Measurements from ENCODE around the gene TMEM91.
"Not testable (repeated sequence)": the region's sequence is repeated elsewhere in the genome, so short reads cannot be mapped to it uniquely, and the experiment has no call there.

Gene TMEM91

DNA sequence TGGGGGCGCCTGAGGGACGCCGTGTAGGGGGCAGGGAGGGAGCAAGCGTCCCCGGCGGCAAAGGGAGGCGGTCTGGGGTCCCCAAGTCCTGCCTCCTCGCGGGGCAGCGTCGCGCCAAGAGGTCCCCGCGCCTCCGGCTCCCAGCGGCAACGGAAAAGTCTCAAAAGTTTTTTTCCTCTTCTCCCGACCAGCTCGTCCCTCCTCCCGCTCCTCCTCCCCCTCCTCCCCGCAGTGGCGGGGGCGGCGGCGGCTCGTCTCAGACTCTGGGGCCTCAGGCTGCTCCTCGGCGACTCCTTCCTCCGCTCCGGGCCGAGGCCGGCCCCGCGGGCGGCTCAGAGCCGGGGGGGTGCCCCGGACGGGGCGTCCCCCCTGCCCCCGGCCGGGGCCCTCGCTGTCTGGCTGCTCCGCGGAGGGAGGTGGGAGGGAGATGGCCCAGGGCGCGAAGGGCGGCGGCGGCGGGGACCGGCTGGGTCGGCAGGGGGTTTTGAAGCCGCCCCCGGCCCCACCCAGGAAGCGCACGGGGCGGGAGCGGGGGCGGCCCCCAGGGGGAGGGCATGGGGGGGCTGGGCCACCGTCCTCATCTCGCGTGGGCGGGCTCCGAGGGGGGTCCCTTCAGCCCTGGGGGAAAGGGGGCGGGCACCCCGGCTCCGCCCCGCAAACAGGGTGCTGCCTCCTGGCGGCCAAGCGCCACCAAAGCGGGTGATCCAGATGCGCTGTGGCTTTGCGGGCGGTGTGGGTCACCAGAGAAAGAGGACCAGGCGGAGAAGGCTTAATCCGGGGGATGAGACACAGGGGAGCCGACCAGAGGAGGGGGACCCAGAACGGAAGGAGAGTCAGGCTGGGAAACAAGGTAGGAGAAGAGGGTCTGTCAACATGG is 22.6 kb upstream of the TMEM91 start, which contains the start of gene TGFB1:
Gene TGFB1, minus strand, starts transcription at position 457 of the 877 bp plus-strand sequence. CDS start 878 bp downstream, outside the sequence.
- DNase-seq, result peak in 1 of 2 donors; percentile 56

- DNase-seq, result no peak
These were observed 21.9 kb upstream of the TMEM91 start for GRCh38 chr19:41354343-41354953.

GRCh38 chr19:41355035-41355434 is 21.3 kb upstream of the TMEM91 start:
- DNase-seq, result no peak

- no peak for DNase-seq
These were observed 20.5 kb upstream of the TMEM91 start for GRCh38 chr19:41355802-41356201.

- DNase-seq, result no peak
These were observed 19.2 kb upstream of the TMEM91 start for GRCh38 chr19:41356984-41357739.

GRCh38 chr19:41357746-41358145 is 18.6 kb upstream of the TMEM91 start:
- no peak for DNase-seq

DNA sequence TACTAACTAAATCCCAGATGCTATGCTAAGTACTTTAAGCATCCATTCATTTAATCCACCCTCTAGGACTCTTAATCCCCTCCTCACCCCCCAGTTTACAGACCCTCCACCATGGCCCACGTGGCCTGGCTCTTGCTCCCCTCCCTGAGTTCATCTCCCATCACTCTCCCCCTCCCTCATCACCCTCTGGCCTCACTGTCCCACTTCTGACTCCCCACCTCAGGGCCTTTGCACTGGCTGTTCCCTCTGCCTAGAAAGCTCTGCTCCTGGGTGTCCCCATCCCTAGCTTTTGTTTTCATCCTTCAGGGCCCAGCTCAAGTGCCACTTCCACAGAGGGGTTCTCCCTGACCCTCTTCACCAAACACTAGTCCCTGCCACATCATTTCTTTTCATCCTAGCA is 16.6 kb upstream of the TMEM91 start:
- no peak for DNase-seq

DNA sequence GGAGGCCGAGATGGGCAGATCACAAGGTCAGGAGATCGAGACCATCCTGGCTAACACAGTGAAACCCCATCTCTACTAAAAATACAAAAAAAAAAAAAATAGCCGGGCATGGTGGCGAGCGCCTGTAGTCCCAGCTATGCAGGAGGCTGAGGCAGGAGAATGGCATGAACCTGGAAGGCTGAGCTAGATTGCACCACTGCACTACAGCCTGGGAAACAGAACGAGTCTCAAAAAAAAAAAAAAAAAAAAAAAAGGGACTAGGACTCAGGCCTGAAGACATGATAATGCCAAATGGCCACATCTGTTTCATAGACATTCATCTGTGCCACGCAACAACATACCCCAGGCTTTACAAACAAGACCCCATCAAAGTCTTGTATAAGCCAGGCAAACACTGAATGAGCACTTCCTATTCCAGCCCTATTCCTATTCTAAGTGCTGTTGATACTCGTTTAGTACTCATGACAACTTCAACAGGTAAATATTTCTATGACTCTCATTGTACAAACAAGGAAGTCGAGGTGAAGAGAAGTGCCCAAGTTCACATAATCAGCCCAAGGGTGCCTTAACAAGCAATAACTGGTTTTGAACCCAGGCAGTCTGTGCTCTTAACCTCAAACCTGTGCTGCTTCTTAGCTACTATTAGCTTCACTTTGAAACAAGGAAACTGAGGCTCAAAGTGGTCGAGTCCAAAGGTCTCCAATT is 14.0 kb upstream of the TMEM91 start:
- DNase-seq, result no peak

GRCh38 chr19:41363371-41363752 is 13.0 kb upstream of the TMEM91 start:
- no peak for DNase-seq

- DNase-seq, result peak; percentile 96 to 97
These were observed 12.4 kb upstream of the TMEM91 start, which contains the start of gene B9D2 for GRCh38 chr19:41363753-41364523. Gene B9D2, minus strand, starts transcription at chr19:41364149. Its CDS starts 630 bp downstream, at chr19:41363519.

DNA sequence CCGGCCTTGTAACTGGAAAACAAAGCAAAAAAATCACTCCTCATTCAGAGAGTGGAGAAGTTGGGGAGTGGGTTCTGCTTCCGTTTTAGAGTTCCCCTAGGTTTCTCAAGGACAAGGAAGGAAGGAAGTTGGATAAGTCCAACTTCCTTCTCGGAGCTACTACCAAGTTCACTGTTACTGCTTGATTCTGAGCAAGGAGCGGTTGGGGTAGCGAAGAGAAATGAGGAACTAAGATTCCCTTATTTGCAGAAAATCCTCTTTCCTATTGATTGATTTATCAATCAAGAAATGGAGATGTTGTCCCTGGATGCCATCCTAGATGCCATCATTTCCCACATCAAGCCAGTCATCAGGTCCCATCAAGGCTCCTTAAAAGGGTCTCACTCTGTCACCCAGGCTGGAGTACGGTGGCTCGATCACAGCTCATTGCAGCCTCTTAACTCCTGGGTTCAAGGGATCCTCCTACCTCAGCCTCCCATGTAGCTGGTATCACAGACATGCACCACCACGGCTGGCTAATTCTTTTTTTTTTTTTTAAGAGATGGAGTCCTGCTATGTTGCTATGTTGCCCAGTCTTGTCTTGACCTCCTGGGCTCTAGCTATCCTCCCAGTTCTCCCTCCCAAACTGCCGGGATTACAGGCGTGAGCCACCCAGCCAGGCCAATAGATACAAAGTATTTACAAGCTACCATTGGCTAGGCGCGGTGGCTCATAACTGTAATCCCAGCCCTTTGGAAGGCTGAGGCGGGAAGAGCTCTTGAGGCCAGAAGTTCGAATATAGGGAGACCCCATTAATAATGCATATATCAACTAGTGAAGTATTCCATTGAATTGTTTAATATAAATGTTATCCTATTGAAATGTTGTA is 11.6 kb upstream of the TMEM91 start:
- peak in 1 of 2 donors; percentile 35 for DNase-seq

DNA sequence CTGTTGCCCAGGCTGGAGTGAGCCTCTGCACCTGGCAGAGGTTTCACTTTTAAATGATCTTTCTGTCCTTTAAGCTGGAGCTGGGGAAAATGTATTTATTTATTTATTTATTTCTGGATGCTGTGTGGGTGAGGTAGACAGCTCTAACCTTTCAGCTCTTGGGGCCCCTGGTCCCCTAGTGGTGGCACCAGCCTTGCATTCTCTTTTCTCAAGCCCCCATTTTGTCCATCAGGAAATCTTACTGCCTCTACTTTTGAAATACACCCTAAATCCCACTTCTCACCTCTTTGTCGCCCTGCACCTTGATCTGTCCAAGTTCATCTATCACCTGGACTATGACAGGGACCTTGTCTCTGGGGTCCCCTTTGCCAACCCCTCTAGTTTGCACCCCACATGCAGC is 10.2 kb upstream of the TMEM91 start:
- no peak for DNase-seq

DNA sequence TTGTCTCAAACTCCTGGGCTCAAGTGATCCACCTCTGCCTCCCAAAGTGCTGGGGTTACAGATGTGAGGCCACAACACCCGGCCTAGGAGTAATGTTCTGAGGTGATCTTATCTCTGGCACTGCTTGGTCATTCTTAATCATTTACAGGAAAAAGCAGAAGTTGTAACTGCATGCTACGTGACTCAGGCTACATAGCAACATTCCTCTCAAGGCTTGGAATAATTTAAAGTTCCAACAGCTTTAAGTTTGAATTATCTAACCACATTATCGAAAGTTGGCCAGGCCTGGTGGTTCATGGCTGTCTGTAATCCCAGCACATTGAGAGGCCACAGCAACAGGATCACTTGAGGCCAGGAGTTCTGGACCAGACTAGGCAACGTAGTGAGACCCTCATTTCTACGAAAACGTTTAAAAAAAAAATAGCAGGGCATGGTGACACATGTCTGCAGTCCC is 8.5 kb upstream of the TMEM91 start:
- no peak for DNase-seq

DNA sequence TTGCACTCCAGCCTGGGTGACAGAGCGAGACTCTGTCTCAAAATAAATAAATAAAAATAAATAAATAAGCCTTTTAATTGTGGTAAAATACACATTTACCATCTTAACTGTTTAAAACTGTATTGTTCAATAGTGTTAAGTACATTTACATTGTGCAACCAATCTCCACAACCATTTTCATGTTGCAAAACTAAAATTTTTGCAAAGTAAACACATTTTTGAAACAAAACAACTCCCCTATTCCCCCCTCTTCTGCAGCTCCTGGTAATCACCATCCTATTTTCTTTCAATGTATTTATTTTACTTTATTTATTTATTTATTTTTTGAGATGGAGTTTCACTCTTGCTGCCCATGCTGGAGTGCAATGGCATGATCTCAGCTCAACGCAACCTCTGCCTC is 6.6 kb upstream of the TMEM91 start:
- no peak for DNase-seq

DNA sequence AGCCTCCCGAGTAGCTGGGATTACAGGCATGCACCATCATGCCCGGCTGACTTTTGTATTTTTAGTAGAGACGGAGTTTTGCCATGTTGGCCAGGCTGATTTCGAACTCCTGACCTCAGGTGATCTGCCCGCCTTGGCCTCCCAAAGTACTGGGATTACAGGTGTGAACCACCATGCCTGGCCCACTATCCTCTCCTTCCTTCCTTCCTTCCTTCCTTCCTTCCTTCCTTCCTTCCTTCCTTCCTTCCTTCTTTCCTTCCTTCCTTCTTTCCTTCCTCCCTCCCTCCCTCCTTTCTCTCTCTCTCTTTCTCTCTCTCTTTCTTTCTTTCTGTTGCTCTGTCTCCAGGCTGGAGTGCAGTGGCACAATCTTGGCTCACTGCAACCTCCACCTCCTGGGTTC is 5.2 kb upstream of the TMEM91 start:
- not testable (repeated sequence) for DNase-seq

DNA sequence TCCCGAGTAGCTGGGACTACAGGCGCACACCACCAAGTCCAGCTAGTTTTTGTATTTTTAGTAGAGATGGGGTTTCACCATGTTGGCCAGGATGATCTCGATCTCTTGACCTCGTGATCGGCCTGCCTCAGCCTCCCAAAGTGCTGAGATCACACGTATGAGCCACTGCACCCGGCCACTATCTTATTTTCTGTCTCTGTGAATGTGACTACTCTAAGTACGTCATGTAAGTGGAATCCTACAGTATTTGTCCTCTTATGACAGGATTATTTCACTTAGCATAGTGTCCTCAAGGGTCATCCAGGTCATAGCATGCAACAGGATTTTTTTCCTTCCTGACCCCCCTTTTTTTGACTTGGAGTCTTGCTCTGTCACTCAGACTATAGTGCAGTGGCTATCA is 4.8 kb upstream of the TMEM91 start:
- no peak for DNase-seq

GRCh38 chr19:41372501-41372900 is 3.8 kb upstream of the TMEM91 start:
- DNase-seq, result no peak

- peak; percentile 62 to 74 for DNase-seq
These were observed 2.3 kb upstream of the TMEM91 start for GRCh38 chr19:41373993-41374392.

GRCh38 chr19:41376998-41377365 is 649 bp downstream of the TMEM91 start:
- DNase-seq, result no peak

DNA sequence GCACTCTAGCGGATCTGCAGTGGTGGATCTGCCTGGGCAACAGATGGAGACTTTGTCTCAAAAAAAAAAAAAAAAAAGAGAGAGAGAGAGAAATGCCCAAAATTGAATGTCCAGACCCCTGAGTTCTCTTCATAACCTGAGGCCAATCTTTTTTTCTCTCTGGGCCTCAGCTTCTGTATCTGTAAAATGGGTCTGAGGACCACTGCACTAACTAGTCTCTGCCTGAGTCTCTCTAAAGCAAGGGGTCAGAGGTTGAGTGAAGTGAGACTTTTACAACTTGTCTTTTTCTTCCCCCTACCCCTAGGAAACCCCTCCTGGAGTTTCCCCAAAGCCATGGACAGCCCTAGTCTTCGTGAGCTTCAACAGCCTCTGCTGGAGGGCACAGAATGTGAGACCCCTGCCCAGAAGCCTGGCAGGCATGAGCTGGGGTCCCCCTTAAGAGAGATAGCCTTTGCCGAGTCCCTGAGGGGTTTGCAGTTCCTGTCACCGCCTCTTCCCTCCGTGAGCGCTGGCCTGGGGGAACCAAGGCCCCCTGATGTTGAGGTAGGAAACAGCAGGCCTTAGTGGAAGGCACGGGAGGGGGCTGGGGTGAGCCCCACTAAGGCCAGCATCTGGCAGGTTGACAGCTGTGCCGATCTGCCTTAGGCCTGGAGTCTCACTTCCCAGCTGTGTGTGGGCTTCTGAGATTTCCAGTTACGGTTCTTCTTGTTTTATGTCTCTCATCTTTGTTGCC is 1.8 kb downstream of the TMEM91 start:
- DNase-seq, result no peak
